GM21526 (cell line): Measurements from ENCODE around the gene KLKB1.
"Not testable (repeated sequence)": the region's sequence is repeated elsewhere in the genome, so short reads cannot be mapped to it uniquely, and the experiment has no call there.

Source experiments
- ATAC-seq: cut with Tn5 transposase; IDR thresholded peaks from one replicate; pipeline ENCODE4 v1.9.1; 2021; ENCODE audit warnings: moderate library complexity; ENCODE audit not compliant: unreplicated experiment, low FRiP score

The KLKB1 gene

GRCh38 chr4:186260504-186261448 lies 33.5 kb downstream of the KLKB1 start:
- no peak for ATAC-seq

GRCh38 chr4:186264660-186265059 lies 37.4 kb downstream of the KLKB1 start:
- no peak for ATAC-seq

- ATAC-seq: not testable (repeated sequence)
Measured at GRCh38 chr4:186265250-186265649, 37.9 kb downstream of the KLKB1 start.

GRCh38 chr4:186265683-186266652 lies 38.7 kb downstream of the KLKB1 start, which contains the start of gene F11:
Gene F11, plus strand, starts transcription at chr4:186266189. Its CDS starts 948 bp downstream, at chr4:186267137.
- ATAC-seq: no peak

- no peak for ATAC-seq
Measured at GRCh38 chr4:186266729-186267456, 39.6 kb downstream of the KLKB1 start.

GRCh38 chr4:186271081-186271678 lies 43.9 kb downstream of the KLKB1 start:
- ATAC-seq: no peak

- ATAC-seq: no peak
Measured at GRCh38 chr4:186272699-186273391, 45.5 kb downstream of the KLKB1 start.

- not testable (repeated sequence) for ATAC-seq
Measured at GRCh38 chr4:186273392-186273789, 46.1 kb downstream of the KLKB1 start.

GRCh38 chr4:186283311-186283710 lies 56.0 kb downstream of the KLKB1 start:
- no peak for ATAC-seq

- no peak for ATAC-seq
Measured at GRCh38 chr4:186285147-186285546, 57.8 kb downstream of the KLKB1 start.

- ATAC-seq: no peak
Measured at GRCh38 chr4:186286581-186286980, 59.3 kb downstream of the KLKB1 start.

GRCh38 chr4:186291256-186291890 lies 64.1 kb downstream of the KLKB1 start:
- no peak for ATAC-seq

GRCh38 chr4:186294160-186294559 lies 66.9 kb downstream of the KLKB1 start:
- ATAC-seq: no peak

- no peak for ATAC-seq
Measured at GRCh38 chr4:186296481-186296880, 69.2 kb downstream of the KLKB1 start.

GRCh38 chr4:186297013-186297645 lies 69.8 kb downstream of the KLKB1 start:
- ATAC-seq: no peak

- ATAC-seq: no peak
Measured at GRCh38 chr4:186298031-186298647, 70.8 kb downstream of the KLKB1 start.

GRCh38 chr4:186299291-186299690 lies 72.0 kb downstream of the KLKB1 start:
- no peak for ATAC-seq
